HG03066 (cell line): Measurements from ENCODE around the gene OPTC.

Experiments used
- ATAC-seq: cut with Tn5 transposase; IDR thresholded peaks from one replicate; pipeline ENCODE4 v1.9.1; 2021; ENCODE audit warnings: low read depth; ENCODE audit not compliant: unreplicated experiment

Gene OPTC

DNA sequence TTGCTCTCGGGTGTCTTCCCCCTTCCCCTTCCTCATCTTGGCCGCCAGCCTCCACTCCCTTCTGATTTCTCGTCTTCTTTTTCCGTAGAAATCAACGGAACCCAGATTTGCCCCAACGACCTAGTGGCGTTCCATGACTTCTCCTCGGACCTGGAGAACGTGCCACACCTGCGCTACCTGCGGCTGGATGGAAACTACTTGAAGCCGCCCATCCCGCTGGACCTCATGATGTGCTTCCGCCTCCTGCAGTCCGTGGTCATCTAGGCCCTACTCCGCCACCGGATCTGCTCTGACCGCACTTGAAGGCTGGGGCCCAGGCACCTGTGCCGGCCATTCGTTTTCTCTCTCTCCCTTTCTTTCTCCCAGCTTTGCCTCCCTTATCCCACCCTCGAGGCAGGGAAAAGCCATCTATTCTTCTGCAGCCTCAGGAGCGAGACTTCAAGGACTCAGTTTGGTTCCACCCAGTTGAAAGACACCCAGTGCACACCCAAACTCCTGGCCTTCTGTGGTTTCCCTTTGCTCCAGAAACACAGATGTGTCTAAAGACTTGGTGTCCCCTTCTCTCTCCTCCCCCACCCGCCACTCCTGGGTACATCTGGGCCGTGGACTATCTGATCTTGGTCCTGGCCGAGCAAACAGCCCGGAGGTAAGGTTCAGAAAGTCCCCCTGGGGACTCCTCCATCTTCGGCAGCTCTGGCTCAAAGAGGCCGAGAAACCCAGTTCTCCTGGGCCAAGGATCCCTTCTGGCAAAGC, 7.2 kb upstream of the OPTC start:
- no peak for ATAC-seq

DNA sequence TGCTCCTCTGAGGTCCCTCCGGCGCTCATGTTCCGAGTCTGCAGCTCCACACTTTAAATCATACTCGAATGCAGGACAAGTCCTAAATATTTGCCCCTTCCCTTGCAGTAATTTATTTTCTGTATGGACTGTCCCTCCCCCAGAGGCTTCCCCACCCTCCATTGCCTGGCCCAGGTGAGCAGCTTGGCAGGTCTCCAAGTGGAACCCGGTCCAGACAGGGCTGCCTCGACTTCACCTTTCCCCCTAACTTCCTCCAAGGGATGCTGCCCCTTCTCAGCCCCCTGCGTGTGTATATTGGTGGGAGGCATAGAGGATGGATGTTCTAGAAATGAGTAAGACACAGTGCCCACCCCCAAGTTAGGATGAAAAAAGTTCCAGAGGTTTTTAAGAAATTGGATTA, 5.4 kb upstream of the OPTC start:
- no peak for ATAC-seq

DNA sequence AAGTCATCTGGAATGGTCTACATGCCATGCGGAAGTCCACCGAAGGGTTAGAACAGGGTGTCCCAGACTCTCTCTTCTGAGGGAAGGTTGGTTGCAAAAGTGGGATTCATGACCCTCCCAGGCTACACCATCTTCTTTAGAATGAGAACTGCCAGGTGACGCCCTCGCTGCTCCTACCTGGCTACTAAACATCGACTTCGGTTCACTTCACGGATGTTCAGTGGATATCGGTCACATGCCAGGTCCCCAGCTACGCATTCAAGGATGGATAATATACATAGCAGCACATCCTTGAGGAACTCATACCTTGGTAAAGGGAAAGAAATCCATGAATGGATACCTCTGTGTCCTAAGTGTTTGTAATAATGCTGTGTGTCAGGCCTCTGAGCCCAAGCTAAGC, 3.3 kb upstream of the OPTC start:
- ATAC-seq: no peak

DNA sequence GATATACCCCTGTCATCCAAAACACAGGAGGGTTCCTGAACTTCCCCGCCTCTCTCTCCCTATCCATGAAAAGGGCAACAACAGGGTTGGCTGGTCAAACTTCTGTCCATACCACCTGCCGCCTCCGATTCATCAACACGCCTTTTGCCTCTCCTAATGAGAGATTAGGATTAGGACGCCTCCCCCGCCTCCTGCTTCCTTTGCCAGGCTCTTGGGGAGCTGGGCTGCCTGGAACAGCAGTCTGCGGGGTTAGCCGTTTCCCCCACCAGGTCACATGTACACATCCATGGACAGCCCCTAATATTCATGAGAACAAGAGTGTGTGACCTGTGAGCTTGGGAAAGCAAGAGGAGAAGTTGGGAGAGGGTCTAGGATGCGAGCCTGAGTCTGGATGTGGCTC, 2.3 kb upstream of the OPTC start:
- ATAC-seq: no peak

DNA sequence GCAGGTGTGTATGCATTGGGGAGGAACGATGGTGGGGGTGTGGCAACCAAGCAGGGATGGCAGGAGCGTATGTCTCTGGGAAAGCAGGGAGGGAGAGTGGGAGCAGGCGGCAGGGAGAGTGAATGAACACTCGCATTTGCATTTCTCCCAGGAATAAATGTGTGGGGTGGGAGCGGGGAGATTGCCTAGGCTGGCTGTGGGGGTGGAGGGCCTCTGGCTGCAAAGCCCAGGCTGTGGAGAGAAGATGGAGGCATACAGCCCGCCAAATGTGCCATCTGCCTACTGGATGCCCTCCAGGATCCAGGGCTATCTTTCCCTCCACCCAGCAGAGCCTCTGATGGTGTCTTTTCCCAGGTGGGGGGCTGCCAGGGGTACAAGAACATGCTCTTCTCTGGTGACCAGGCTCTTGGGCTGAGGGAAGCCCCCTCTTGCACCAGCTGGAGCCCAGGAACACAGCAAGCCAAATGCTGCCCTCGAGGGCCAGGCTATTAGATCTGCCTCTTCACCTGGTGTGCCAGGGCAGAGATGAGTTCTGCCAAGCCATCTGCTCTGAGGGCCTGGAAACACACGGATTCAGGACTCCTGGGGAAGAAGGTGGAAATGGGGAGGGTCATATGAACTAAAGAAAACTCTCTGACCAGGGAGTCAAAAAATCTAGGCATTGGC, 1.7 kb upstream of the OPTC start:
- ATAC-seq: no peak

DNA sequence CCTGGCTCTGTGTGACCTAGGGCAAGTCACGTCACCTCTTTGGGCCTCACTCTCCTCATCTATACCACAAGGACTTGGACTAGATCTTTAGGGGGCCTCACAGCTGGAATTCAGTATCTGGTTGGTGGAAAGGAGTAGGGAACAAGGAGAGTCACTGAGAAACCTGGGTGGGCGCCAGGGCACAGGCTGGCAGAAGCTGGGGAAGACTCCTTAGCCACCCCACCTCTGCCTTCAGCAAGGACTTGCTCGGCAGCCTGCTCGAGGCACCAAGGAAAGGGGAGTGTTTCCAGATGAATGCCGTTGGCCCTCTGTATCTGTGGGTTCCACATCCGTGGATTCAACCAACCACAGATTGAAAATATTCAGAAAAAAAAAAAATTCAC, 1.2 kb upstream of the OPTC start:
- no peak for ATAC-seq

DNA sequence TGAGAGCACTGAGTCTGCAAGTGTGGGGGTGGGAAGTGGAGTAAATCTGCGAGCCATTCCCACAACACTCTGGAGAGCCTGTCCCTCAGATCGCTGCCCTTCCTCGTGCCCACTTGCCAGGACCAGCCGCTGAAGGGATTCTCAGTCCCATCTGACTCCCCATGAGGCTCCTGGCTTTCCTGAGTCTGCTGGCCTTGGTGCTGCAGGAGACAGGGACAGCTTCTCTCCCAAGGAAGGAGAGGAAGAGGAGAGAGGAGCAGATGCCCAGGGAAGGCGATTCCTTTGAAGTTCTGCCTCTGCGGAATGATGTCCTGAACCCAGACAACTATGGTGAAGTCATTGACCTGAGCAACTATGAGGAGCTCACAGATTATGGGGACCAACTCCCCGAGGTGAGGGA, 1.9 kb downstream of the OPTC start:
- ATAC-seq: no peak

DNA sequence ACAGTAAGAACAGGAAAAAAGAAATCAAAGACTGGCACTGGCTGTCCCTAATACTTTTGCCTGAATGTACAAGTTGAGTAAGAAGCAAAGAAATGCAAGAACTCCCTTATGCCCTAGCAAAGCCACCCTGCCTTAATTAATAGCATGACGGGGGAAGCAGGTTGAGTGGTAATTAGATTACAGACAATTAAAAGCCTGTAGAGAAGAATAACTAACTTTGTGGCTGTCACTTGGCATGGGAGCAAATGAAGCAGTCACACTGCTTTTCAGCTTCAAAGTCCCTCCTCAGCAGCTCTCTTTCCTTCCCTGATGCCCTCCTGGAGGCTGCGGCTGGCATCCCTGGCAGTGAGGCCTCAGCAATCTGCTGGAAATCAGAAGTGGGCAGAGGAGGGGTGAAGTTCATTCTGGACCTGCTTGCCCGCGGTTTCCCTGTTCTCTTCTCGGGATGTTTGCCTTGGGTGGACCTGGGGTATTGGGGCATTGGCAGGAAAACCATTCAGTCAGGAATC, 3.4 kb downstream of the OPTC start:
- no peak for ATAC-seq

DNA sequence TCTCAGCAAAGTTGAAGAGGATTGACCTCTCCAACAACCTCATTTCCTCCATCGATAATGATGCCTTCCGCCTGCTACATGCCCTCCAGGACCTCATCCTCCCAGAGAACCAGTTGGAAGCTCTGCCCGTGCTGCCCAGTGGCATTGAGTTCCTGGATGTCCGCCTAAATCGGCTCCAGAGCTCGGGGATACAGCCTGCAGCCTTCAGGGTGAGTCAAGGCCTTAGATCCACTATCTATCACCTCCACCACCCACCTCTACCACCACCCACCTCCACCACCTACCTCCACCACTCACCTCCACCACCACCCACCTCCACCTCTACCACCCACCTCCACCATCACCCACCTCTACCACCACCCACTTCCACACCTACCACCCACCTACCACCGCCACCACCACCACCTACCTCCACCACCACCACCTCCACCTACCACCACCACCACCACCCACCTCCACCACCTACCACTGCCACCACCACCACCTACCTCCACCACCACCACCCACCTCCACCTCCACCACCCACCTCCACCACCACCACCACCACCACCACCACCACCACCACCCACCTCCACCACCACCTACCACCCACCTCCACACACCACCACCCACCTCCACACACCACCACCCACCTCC, 5.8 kb downstream of the OPTC start:
- no peak for ATAC-seq

DNA sequence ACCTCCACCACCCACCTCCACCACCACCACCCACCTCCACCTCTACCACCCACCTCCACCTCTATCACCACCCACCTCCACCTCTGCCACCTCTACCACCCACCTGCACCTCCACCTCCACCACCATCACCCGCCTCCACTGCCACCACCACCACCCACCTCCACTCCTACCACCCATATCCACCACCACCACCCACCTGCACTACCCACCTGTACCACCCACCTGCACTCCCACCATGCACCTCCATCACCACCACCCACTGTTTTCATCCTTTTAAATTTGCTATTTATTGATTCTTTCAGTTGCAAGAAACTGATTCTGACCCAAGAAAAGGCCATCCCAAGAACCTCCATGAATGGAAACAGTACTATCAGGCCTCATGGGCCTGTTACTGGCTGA, 6.3 kb downstream of the OPTC start:
- no peak for ATAC-seq

DNA sequence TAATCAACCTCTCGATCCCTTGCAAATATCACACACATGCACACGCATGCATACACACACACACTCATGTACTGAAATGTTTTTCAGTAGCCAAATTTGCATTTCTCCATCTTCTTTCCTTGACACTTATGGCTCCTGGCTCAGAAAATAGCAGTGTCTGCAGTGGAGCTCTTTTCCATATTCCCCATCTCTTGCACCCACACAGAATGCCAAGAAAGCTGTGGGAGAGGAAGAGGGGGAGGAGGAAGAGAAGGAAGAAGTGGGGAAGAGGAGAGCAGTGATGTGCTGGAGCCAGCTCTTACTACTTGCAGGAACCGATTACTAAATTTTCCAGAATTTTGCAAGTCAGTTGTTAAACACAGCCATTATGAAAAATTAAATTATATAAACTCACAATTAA, 9.9 kb downstream of the OPTC start:
- no peak for ATAC-seq

DNA sequence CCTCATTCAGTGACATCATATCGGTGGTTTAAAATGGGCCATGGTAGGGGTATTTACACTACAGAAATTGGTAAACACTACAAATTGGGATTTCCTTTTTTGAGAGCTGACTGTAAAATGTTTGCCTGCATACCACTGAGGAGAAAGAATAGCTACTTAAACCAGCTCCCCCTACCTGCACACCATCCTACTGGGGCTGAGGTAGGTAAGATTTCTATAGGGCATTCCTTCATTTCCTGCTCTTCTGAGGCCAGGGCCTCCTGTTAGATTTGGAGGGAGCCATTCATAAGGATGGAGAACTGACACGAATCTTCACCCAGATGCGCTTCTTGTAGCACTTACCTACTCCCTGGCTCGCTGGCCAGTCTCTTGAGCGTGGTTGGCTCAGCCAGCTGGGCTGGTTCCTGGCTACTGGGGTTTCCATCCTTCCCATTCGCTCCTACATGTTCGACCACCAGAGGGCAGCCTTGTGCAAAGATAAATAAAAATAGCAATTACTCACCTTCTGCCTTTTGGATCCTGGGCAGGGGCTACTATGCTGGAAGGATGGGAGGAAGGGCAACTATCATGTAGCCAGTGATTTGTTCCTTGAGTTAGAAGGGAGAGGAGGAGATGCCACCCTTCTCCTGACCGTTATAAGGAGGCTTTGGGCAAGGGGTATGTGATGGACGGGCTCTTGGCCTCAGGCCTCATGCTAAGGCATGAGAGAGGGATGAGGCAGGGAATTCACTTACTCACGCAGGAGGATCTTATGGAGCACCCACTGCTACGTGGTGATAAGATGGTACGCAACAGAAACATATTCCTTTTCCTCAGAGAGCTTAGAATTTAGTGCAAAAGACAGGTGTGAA, 10.7 kb downstream of the OPTC start:
- ATAC-seq: no peak

DNA sequence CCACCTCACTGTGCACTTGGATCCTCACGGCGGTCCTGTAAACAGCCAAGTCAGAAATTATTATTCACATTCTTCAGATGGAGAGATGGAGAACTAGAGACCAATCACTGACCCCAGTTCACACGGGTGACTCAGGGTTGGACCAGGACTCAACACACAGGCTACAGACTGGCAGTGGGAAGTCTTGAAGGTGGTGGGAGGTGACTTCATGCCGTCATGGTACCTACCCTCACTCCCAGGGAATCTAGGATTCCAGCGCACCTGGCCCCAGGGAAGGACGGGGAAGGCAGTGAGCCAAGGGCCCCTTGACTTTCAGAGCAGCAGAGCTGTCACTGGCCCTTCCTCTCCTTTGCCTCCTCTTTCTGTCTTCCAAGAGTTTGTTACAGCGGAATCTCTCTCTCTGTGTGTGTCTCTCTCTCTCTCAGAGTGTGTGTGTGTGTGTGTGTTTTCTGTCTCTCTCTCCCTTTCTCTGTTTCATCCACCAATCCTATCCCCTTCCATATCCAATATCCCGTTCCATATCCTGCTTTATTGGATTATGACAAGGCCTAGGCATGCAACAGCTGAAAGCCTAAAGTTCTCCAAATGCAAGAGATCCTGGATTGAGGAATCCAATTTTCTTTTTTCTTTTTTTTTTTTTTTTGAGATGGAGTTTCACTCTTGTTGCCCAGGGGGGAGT, 11.7 kb downstream of the OPTC start:
- ATAC-seq: no peak

DNA sequence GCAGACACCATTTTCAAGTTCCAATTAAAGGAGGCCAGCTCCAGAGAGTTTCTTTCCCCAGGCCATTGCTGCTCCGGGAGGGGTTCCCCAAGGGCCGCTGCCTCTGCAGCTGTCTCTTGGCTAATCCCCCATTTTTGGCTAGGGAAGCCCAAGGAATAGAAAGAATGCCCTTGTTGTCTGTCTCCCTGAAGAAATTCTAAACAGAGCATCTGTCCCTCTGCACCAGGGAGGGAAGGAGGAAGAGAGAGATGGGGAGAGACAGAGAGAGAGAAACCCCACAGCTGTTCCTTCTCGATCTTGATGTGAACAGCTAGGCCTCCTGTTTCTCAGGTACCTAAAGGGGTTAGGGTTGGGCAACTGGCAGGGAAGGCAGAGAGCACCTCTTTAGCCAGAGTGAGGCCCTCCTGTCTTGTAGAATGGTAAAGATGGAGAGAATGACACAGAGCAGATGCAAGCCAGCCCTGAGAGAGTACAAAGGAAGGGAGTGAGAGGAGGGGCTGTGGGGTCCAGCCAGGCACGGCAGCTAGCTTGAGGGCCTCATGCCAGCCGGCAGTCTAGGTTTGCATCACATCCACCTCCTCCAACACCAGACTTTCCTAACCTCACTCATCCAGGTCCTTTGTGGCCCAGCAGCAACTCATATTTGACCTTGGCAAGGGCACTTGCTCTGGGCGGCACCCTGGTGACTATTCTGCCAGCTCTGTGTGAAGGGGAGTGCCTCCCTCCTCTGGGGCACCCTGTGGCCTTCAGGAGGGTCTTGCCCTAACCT, 13.1 kb downstream of the OPTC start:
- ATAC-seq: no peak

DNA sequence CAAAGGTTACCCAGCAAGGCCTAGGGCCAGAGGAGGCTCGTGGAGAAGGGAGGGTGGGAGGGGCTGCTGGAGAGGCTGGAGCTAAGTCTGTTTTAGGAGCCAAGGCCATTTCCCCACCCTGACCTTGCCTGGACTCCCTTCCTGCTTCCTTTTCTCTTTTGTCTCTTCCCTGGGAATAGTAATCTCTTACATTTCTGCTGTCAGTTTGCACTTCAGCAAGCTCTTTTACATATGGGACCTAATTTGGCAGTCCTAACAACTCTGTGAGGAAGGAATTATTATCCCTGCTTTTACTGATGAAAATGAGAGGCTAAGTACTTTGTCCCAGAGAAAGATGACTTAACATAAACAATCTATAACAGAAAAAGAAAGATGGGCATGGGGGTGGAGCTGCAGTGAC, 13.8 kb downstream of the OPTC start:
- ATAC-seq: no peak

DNA sequence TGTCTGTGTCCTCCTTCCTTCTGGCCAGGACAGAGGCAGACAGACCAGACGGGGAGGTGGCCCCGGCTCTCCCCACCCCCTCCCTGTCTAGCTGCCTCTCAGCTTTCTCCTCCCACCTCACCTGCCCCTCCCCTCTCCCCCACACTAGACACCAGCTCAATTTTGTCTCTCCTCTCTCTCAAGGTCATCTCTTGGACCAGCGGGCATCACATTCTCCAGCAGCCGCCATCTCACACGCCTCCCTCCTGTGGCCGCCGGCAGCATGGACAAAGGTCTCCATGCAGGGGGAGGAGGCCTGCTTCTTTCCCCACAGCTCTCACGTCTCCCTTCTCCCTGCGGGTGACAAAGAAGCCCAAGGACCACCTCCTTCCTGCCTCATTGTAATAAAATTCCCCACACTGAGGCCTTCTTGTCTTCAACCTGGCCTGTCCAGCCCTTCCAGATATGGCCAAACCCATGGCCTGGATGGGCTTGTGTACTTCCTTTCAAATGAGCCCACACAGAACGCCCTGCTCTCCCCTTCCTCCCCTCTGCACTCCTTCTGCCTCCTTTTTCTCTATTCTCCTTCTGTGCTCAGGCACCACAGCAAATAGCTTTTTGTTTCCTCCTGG, 14.6 kb downstream of the OPTC start:
- ATAC-seq: no peak

DNA sequence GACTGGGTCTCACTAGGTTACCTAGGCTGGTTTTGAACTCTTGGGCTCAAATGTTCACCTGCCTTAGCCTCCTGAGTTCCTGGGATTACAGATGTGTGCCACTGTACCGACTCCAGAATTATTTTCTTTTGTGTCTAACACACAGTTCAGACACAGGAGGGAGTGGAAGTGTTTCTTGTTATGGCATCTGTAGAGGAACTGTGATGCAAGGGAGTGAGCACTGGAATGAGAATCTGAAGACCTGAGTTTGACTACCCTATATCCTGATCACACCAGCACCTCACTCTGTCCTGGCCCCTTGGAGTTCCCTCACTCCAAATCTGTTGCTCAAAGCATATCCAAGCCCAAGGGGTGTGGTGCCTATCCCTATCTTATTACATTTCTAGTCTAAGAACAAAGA, 15.2 kb downstream of the OPTC start:
- ATAC-seq: no peak

DNA sequence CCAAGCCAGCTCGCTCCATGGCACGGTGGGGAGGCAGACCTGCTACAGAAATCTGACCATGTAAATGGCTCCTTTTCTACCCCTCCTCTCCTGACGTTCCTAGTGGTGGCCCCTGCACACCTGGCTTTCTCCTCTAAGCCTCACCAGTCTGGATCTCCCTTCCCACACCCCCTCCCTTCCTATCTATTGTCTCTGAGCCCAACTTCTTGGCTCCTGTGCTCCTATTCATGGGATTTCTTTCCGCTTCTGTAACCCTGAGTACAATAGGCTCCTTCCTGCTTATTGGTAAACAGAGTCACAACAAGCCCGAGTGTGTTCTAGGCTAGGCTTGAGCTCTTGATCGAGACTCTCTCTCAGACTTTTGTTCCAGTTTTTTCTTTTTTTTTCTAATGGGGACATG, 17.6 kb downstream of the OPTC start:
- ATAC-seq: no peak

DNA sequence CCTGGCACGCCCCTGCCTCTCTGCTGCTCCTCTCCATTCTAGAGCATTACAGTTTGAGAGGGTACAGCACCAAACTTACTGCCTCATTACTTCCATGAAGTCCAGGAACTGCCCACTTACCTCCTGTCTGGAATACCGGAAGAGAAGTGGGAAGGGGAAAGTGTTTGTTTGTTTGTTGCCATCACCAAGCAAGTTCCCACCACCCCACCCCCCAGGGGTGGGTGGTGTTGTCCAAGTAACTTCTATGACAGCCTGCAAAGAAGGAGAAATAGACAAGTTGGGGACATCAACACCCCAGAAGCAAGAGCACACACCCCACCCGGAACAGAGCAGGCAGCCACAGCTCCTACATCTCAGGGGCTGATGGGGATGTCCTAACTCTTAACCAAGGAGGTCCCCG, 18.0 kb downstream of the OPTC start:
- ATAC-seq: no peak
